Caki2 (cell line): ENCODE results near the gene ERCC4. TPM values are rescaled to one million over a fixed set of nuclear protein-coding genes. Genes with fewer than 3 reads are reported as not detected.
"Not testable (repeated sequence)": the region's sequence is repeated elsewhere in the genome, so short reads cannot be mapped to it uniquely, and the experiment has no call there.

Experiments used
- DNase-seq: peaks from one replicate; pipeline ENCODE4 v3.0.0-alpha.2; 2015; ENCODE audit warnings: low read depth
- in situ Hi-C: cut with HindIII; loops from 2 replicates; pipeline ENCODE4 v1.10.0; 2016; ENCODE audit warnings: low sequenced_read_pairs, low pct_unique_long_range_greater_than_20kb, mixed read lengths
- total RNA-seq: library from RNA; depleted of rRNA; stranded (reverse); fragments of >200 nt; shearing (Covaris generic); gene quantifications from 2 replicates; pipeline ENCODE4 v1.2.3, GENCODE V29; 2014; ENCODE audit warnings: low replicate concordance; rRNA removed

The ERCC4 gene
- total RNA-seq, result 3.7 and 4.9 TPM in 2 replicates

DNA sequence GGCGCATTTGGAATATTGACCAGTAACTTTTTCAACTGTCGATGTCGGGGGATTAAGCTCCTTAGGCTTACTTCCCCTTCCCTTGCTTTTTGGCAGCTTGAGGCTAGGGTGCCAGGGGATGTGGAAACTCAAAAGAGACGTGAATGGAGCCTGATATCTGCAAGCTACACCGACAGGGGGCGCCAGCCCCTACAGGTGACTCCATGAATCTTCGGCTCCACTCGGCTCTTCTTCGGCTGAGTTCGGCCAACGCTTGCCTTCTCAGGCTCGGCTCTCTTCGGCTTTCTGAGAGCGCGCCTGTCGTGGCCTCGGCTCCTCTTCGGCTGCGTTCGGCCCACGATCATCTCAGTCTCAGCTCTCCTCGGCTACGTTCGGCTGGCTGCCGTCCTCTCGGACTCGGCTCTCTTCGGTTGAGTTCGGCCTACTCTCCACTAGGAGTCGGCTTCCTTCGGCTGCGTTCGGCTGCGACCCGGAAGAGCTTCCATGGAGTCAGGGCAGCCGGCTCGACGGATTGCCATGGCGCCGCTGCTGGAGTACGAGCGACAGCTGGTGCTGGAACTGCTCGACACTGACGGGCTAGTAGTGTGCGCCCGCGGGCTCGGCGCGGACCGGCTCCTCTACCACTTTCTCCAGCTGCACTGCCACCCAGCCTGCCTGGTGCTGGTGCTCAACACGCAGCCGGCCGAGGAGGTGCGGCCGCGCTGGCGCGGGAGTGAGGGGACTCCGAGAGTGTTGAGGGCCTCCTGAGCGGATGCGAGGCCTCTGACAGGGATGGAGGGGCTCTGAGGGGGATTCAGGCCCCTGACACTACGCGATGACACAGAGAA, at the start of gene ERCC4:
TSS of gene ERCC4 (plus strand) at position 472 of the 827 bp plus-strand sequence. CDS start at position 484, 12 bp downstream.
- DNase-seq, result peak; percentile 99
- in situ Hi-C loops, result no loop called here

- in situ Hi-C loops, result no loop called here
- peak; percentile 22 for DNase-seq
Measured at GRCh38 chr16:13873835-13874438, 46.0 kb upstream of the ERCC4 start.

DNA sequence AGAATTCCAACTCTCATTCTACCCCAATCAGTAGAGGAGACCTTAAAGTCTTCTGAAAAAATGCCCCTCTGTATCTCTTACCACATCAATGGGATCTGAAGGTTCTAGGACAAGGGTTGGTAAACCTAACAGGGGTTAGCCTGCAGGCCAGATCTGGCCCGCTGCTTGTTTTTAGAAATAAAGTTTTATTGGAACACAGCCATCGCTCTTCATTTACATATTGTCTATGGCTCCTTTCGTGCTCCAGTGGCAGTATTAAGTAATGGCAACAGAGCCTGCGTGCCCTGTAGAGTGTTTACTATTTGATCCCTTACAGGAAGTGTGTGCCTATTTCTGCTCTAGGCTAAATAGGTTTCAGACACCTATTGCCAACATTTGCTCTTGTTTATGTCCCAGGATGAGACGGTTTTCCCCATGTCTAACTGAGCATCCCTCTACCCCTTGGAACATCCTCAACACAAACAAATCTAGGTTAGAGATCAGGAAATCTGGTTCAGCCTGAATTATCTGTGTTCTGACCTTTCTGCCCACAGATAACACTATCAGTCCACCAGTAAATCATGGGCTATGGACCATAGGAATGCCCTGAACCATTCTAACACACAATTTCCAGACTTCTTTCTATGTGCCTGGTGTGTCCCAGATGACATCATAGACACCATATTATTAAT, 44.2 kb upstream of the ERCC4 start:
- in situ Hi-C loops, result no loop called here

GRCh38 chr16:13883276-13883675, 36.7 kb upstream of the ERCC4 start:
- DNase-seq, result no peak
- in situ Hi-C loops, result no loop called here

More for the DNA sequence above, 44.2 kb upstream of the ERCC4 start:
- no peak for DNase-seq

- no peak for DNase-seq
- in situ Hi-C loops, result no loop called here
Measured at GRCh38 chr16:13883881-13884280, 36.1 kb upstream of the ERCC4 start.

GRCh38 chr16:13885700-13886099, 34.3 kb upstream of the ERCC4 start:
- in situ Hi-C loops, result no loop called here
- no peak for DNase-seq

- DNase-seq, result no peak
- in situ Hi-C loops, result no loop called here
Measured at GRCh38 chr16:13886608-13887007, 33.3 kb upstream of the ERCC4 start.

- in situ Hi-C loops, result not testable (repeated sequence)
Measured at GRCh38 chr16:13889323-13889722, 30.6 kb upstream of the ERCC4 start.

DNA sequence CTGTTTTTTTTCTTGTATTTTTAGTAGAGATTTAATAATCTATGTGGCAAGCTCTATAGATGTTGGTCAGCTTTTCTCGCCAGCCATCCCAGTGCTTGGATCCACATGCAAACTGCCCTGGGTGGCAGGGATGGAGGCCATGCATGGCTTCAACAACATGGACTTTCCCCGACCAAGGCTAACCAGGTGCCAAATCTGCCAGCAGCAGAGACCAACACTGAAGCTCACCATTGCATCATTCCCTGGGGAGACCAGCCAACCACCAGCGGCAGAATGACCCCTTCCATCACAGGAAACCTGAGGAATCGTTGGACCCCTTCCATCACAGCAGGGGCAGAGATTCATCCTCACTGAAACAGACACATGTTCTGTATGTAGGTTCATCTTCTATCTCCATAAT, 27.7 kb upstream of the ERCC4 start:
- no peak for DNase-seq
- in situ Hi-C loops, result no loop called here

More at GRCh38 chr16:13889323-13889722, 30.6 kb upstream of the ERCC4 start:
- not testable (repeated sequence) for DNase-seq

DNA sequence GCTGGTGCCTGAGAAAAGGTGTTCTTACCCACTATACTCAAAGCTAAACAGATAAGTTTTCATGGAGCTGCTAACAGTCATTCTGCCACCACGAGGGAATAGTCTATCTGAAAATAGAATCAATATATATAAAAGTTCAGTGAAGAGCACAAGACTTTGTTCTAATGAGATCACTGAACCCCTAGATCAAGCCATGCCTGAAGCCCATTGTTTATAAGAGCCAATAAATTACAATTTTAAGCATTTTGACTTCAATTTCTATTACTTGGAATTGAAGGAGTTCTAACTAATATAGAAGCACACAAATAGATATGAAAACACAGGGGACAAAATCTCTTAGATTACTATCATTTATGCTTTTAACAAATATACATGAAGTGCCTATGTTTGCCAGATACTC, 24.4 kb upstream of the ERCC4 start:
- in situ Hi-C loops, result no loop called here
- no peak for DNase-seq

DNA sequence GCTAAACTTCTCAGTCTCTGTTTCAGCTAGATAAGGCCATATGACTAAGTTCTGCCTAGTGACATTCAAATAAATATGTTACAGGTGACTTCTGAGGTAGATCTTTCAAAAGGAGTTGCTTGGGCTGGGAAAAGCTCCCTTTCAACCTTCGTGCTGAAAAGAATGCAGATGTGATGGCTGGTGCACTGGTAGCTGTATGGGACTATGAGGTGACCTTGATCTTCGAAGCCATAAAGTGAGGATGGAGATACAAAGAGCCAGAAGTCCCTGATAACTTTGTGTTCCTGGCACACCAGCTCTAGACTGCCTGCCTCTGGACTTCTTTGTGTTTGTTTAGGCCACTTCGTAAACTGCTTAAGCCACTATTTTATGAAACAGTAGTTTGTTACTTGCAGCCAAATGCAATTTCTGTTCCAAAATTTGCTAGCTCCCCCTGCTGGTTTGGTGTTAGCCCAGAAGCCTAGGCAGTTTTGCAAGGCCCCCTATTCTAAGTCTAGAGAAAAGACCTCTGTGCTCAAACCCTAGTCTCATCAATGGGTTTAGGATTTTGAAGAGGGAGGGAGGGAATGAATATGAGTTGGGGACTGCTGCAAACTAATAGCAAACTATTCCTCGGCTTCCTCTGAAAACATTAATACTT, 23.3 kb upstream of the ERCC4 start:
- in situ Hi-C loops, result no loop called here
- DNase-seq, result no peak

- in situ Hi-C loops, result no loop called here
- no peak for DNase-seq
Measured at GRCh38 chr16:13897806-13898205, 22.1 kb upstream of the ERCC4 start.

DNA sequence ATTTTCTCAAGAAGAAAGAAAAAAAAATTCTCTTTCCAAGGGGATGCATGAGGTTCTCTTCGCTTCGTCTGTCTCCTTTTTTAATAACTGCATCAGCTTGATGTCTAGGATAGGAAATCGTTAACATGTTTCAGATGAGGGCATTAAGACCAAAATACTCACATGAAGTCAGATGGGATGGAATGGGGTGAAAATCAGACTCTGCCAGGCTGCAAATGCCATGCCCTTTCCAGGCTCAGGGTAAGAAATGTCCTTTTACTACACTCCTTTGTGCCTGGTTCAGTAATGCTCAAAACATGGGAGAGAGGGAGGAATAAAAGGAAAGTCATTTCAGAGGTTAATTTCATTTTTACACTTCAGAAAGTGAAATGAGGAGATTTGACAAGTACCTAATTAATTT, 21.7 kb upstream of the ERCC4 start:
- DNase-seq, result no peak
- in situ Hi-C loops, result no loop called here

DNA sequence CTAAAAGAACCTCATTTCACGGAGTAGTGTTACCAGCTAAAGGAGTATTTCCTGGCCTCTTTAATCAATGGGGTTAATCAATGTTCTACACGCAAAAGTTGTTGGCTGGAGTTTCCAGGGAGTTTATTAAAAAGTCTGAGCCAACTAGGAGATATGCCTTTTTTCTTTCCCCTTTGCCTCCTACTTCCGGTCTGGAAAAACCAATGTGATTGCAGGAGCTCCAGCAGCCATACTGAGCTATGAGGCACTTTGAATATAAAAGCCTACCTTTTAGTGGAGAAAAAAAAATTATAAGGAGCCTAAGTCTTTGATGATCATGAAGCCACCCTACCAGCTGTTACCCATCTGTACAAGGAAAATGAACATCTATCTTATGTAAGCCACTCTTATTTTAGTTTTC, 17.9 kb upstream of the ERCC4 start:
- no peak for DNase-seq
- in situ Hi-C loops, result no loop called here

DNA sequence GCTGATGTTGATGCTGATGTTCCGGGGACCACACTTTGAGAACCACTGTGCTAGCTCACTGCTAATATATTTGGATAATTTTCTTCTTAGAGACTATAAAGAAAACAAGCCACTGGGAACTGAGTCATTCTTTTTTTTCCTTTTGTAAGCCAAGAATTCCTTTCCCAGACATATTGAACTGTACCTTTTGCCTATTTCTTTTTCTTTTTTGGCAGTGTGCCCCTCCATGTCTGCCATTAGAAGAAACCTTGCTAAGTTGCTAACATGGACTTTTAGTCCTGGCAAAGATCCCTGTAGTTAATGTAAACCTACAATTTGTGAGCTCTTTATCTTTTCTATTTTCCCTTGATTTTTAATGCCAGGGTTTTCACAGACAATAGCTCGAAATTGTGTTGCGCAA, 17.3 kb upstream of the ERCC4 start:
- DNase-seq, result no peak
- in situ Hi-C loops, result no loop called here

- in situ Hi-C loops, result no loop called here
- DNase-seq, result no peak
Measured at GRCh38 chr16:13904179-13904691, 15.7 kb upstream of the ERCC4 start.

GRCh38 chr16:13904822-13905221, 15.1 kb upstream of the ERCC4 start:
- peak; percentile 32 for DNase-seq
- in situ Hi-C loops, result not testable (repeated sequence)
